Osteoblast (primary cell): ENCODE data around the gene CAPN15. TPM values are rescaled to one million over a fixed set of nuclear protein-coding genes. Genes with fewer than 3 reads are reported as not detected.

Experiments used
- DNase-seq: peaks from one replicate; pipeline ENCODE4 v3.0.0; 2011; ENCODE audit warnings: low spot score, mixed read lengths; ENCODE audit not compliant: insufficient read length; ENCODE audit errors: missing footprints
- H2AFZ ChIP-seq: 2 replicates; pipeline ENCODE4 v1.6.0; 2011; ENCODE audit warnings: mild to moderate bottlenecking, low read length
- H3K27ac ChIP-seq: 2 replicates; pipeline ENCODE4 v1.5.1; 2011; ENCODE audit warnings: mild to moderate bottlenecking, low read depth, low read length, moderate library complexity
- H3K27me3 ChIP-seq: 2 replicates; pipeline ENCODE4 v1.6.0; 2012; ENCODE audit warnings: mild to moderate bottlenecking, control low read depth, inconsistent platforms, low read length, moderate library complexity; ENCODE audit not compliant: insufficient read depth
- H3K36me3 ChIP-seq: 2 replicates; pipeline ENCODE4 v1.5.1; 2011; ENCODE audit warnings: mild to moderate bottlenecking, low read length, control low read depth, moderate library complexity; ENCODE audit not compliant: insufficient read depth
- H3K4me1 ChIP-seq: 2 replicates; pipeline ENCODE4 v1.5.1; 2011; ENCODE audit warnings: mild to moderate bottlenecking, low read length, control low read depth, moderate library complexity; ENCODE audit not compliant: insufficient read depth
- H3K4me2 ChIP-seq: 2 replicates; pipeline ENCODE4 v1.6.0; 2011; ENCODE audit warnings: mild to moderate bottlenecking, low read length; ENCODE audit not compliant: insufficient read depth
- H3K4me3 ChIP-seq: fragments of 200-600 bp; sonication (generic); 3 replicates; pipeline ENCODE4 v1.5.1; 2012; ENCODE audit warnings: mild to moderate bottlenecking, low read length, inconsistent platforms; ENCODE audit not compliant: insufficient read depth
- H3K79me2 ChIP-seq: 2 replicates; pipeline ENCODE4 v1.6.0; 2012; ENCODE audit warnings: mild to moderate bottlenecking, low read length, control low read depth, inconsistent platforms; ENCODE audit not compliant: insufficient read depth
- H3K9me3 ChIP-seq: 2 replicates; pipeline ENCODE4 v1.5.1; 2011; ENCODE audit warnings: low read depth, low read length, control low read depth
- H4K20me1 ChIP-seq: 2 replicates; pipeline ENCODE4 v1.6.0; 2012; ENCODE audit warnings: mild to moderate bottlenecking, low read length, control low read depth; ENCODE audit not compliant: insufficient read depth
- CTCF ChIP-seq: IDR thresholded peaks from 2 replicates; pipeline ENCODE4 v1.5.1; 2011; ENCODE audit warnings: mild to moderate bottlenecking, low read depth, low read length, moderate library complexity; ENCODE audit errors: extremely low read depth
- total RNA-seq: library from RNA; depleted of rRNA; stranded (reverse); fragments of >200 nt; gene quantifications from 2 replicates; pipeline ENCODE4 v1.2.3, GENCODE V29; 2012

The CAPN15 gene
- total RNA-seq, 1 donor, result 27.1 TPM

- Histone ChIP-seq H4K20me1 (peaks cover 42% of the 10 kb centered on the region), H3K9me3 (no peaks in the 10 kb centered on the region), H2AFZ (peak overlapping the region; percentile 79), H3K79me2 (peaks cover 55% of the 10 kb centered on the region), H3K4me2 (peak overlapping the region; percentile 90), H3K27me3 (no peaks in the 10 kb centered on the region), H3K4me1 (peaks cover 37% of the 10 kb centered on the region), H3K27ac (peak overlapping the region; percentile 88), H3K36me3 (no peaks in the 10 kb centered on the region), H3K4me3 (peak overlapping the region; percentile 97)
- no peak for TF ChIP-seq CTCF
- DNase-seq, result peak; percentile 100
Observed at GRCh38 chr16:588889-589657, 61.6 kb downstream of the CAPN15 start.

GRCh38 chr16:589658-590187 is 62.2 kb downstream of the CAPN15 start, which contains the start of gene RAB40C:
Gene RAB40C (plus strand): TSS chr16:590066. CDS start chr16:590292, 226 bp downstream.
- Histone ChIP-seq H3K36me3 (no peaks in the 10 kb centered on the region), H3K27ac (peak within 1 kb of the TSS; percentile 88), H3K4me2 (peak within 1 kb of the TSS; percentile 90), H3K4me3 (peak within 1 kb of the TSS; percentile 97), H3K9me3 (no peaks in the 10 kb centered on the region), H3K27me3 (no peaks in the 10 kb centered on the region), H3K4me1 (peaks cover 37% of the 10 kb centered on the region), H3K79me2 (peaks cover 61% of the 10 kb centered on the region), H4K20me1 (peaks cover 46% of the 10 kb centered on the region), H2AFZ (peak within 1 kb of the TSS; percentile 79)
- peak; percentile 100 for DNase-seq
- TF ChIP-seq CTCF, result no peak

- H4K20me1 ChIP-seq, result peaks cover 51% of the 10 kb centered on the region
- H3K79me2 ChIP-seq, result peaks cover 65% of the 10 kb centered on the region
- H3K4me1 ChIP-seq, result peaks cover 37% of the 10 kb centered on the region
Observed at GRCh38 chr16:590188-590814, 62.8 kb downstream of the CAPN15 start.

More at GRCh38 chr16:590188-590814, 62.8 kb downstream of the CAPN15 start:
- TF ChIP-seq CTCF, result no peak
- Histone ChIP-seq H3K36me3 (no peaks in the 10 kb centered on the region), H3K4me2 (peak overlapping the region; percentile 81), H3K4me3 (peak overlapping the region; percentile 97), H2AFZ (peak overlapping the region; percentile 59), H3K27me3 (no peaks in the 10 kb centered on the region), H3K9me3 (no peaks in the 10 kb centered on the region), H3K27ac (peak overlapping the region; percentile 51)
- DNase-seq, result peak; percentile 93
